Measurements from ENCODE around the gene CASZ1. TPM values are rescaled to one million over a fixed set of nuclear protein-coding genes. Genes with fewer than 3 reads are reported as not detected.

Gene CASZ1
- total RNA-seq, 1 experiment from 2014 or later = 27.8 TPM

DNA sequence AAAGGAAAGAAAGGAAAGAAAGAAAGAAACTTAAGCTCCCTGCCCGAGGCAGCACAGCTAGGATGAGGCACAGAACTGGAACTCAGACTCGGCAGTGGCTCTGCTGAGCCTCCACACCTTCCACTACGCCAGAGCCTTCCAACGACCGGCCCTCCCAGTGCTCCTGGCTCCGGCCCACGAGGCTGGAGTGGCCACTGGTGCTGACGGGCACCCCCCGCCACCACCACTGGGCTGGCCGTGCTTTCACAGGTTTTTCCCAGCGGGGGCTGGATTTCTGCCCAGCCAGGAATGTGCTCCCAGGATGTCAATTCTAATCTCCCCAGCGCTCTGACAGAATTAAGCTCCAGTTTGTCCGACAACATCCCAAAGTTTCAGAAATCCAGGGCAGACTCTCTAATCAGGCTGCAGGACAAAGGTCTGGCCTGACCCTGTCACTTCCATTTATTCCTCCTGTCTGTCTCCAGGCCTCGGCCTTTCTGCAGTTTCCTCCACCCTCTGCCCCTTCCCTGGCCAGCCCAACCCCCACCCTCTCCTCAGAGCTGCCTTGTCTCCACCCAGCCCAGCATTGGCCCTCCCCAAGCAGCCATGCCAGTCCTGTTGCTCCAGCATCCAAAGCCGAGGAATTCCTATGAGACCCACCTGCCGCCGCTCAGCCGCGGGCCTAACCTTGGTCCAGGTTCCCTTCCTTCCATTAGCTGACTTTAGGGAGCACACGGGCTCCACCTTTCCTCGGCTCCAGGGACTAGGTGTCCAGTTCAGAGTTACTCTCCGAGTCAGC lies 81.9 kb downstream of the CASZ1 start:
- ChIA-PET CTCF (interaction anchor here (0.6 kb wide), 2 partner anchors 86 to 191 kb away, joined by 5 to 6 read pairs; no protein-coding TSS in a partner anchor), POLR2A (no interaction called here)
- ATAC-seq (peak; percentile 40; the same call in 1 of the 2 replicates), DNase-seq (ENCODE audit: low read depth, low spot score) (no peak)
- in situ Hi-C loops (cut with HindIII; ENCODE audit: low pct_unique_long_range_greater_than_20kb, low sequenced_read_pairs) = no loop called here
- H3K4me3 ChIP-seq (ENCODE audit: low read depth in 2 of 2, low read length in 2 of 2) = no peak overlapping the region
- peaks cover 4% of the 10 kb centered on the region for H3K4me1 ChIP-seq (ENCODE audit: control insufficient read depth, insufficient read depth, low read length)
- no peaks in the 10 kb centered on the region for H3K27me3 ChIP-seq (ENCODE audit: control insufficient read depth, insufficient read depth, low read length)
- BruUV-seq (replicated peaks) = no TSS peak
- no peak overlapping the region for H3K27ac ChIP-seq (ENCODE audit: low read length)
- H3K9me3 ChIP-seq (ENCODE audit: control insufficient read depth, insufficient read depth, low read depth, low read length) = no peaks in the 10 kb centered on the region
- no peaks in the 10 kb centered on the region for H3K36me3 ChIP-seq (ENCODE audit: control insufficient read depth, insufficient read depth, low read length)
- intact Hi-C loops (cut with micrococcal nuclease; ENCODE audit: unreplicated experiment) = no loop called here
- TF ChIP-seq SIN3A (IDR thresholded peaks at IDR 0.05; ENCODE audit: borderline replicate concordance, insufficient read depth, low read depth, low read length) = no peak

DNA sequence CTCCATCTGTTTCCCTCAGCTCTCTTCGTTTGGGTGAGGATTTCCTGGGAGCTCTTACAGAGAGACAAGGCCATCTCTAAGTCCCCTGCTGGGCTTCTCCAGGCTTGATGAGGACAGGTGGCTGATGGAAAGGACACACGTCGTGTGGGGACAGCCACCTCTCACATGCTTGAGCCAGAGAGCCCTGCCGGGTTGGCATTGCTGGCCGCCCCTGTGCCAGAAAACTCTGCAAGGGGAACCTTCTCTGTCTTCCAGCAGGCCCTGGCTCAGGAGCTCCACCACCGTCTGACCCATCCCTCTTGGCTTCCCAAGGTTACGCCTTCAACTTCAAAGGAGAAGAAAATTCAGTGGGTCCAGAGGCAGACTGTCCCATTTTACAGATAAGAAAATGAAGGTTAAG lies 82.8 kb downstream of the CASZ1 start:
- H3K27me3 ChIP-seq (ENCODE audit: control insufficient read depth, insufficient read depth, low read length) = no peaks in the 10 kb centered on the region
- no TSS peak for BruUV-seq (replicated peaks)
- no peak overlapping the region for H3K27ac ChIP-seq (ENCODE audit: low read length)
- no peak for ATAC-seq
- no peak for DNase-seq (ENCODE audit: low read depth, low spot score)
- no peak overlapping the region for H3K4me3 ChIP-seq (ENCODE audit: low read depth in 2 of 2, low read length in 2 of 2)
- ChIA-PET CTCF (interaction anchor here (0.6 kb wide), 1 partner anchor 15 kb away, joined by 4 read pairs; no protein-coding TSS in a partner anchor), POLR2A (no interaction called here)
- intact Hi-C loops (cut with micrococcal nuclease; ENCODE audit: unreplicated experiment) = no loop called here
- no peaks in the 10 kb centered on the region for H3K9me3 ChIP-seq (ENCODE audit: control insufficient read depth, insufficient read depth, low read depth, low read length)
- in situ Hi-C loops (cut with HindIII; ENCODE audit: low pct_unique_long_range_greater_than_20kb, low sequenced_read_pairs) = no loop called here
- TF ChIP-seq, protein P1, sequence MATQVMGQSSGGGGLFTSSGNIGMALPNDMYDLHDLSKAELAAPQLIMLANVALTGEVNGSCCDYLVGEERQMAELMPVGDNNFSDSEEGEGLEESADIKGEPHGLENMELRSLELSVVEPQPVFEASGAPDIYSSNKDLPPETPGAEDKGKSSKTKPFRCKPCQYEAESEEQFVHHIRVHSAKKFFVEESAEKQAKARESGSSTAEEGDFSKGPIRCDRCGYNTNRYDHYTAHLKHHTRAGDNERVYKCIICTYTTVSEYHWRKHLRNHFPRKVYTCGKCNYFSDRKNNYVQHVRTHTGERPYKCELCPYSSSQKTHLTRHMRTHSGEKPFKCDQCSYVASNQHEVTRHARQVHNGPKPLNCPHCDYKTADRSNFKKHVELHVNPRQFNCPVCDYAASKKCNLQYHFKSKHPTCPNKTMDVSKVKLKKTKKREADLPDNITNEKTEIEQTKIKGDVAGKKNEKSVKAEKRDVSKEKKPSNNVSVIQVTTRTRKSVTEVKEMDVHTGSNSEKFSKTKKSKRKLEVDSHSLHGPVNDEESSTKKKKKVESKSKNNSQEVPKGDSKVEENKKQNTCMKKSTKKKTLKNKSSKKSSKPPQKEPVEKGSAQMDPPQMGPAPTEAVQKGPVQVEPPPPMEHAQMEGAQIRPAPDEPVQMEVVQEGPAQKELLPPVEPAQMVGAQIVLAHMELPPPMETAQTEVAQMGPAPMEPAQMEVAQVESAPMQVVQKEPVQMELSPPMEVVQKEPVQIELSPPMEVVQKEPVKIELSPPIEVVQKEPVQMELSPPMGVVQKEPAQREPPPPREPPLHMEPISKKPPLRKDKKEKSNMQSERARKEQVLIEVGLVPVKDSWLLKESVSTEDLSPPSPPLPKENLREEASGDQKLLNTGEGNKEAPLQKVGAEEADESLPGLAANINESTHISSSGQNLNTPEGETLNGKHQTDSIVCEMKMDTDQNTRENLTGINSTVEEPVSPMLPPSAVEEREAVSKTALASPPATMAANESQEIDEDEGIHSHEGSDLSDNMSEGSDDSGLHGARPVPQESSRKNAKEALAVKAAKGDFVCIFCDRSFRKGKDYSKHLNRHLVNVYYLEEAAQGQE (IDR thresholded peaks at IDR 0.05; ENCODE audit: insufficient read depth in 1 of 2, low read depth in 2 of 2, low read length in 1 of 2) = no peak
- TF ChIP-seq TCF7L2 (IDR thresholded peaks at IDR 0.05; ENCODE audit: low read depth, low read length) (no peak), POLR2AphosphoS5 (IDR thresholded peaks at IDR 0.05; ENCODE audit: low read depth, low read length) (no peak), SIN3A (IDR thresholded peaks at IDR 0.05; ENCODE audit: borderline replicate concordance, insufficient read depth, low read depth, low read length) (no peak)
- TF ChIP-seq, protein P2, sequence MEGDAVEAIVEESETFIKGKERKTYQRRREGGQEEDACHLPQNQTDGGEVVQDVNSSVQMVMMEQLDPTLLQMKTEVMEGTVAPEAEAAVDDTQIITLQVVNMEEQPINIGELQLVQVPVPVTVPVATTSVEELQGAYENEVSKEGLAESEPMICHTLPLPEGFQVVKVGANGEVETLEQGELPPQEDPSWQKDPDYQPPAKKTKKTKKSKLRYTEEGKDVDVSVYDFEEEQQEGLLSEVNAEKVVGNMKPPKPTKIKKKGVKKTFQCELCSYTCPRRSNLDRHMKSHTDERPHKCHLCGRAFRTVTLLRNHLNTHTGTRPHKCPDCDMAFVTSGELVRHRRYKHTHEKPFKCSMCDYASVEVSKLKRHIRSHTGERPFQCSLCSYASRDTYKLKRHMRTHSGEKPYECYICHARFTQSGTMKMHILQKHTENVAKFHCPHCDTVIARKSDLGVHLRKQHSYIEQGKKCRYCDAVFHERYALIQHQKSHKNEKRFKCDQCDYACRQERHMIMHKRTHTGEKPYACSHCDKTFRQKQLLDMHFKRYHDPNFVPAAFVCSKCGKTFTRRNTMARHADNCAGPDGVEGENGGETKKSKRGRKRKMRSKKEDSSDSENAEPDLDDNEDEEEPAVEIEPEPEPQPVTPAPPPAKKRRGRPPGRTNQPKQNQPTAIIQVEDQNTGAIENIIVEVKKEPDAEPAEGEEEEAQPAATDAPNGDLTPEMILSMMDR (IDR thresholded peaks at IDR 0.05) = no peak
- no peaks in the 10 kb centered on the region for H3K36me3 ChIP-seq (ENCODE audit: control insufficient read depth, insufficient read depth, low read length)
- H3K4me1 ChIP-seq (ENCODE audit: control insufficient read depth, insufficient read depth, low read length) = peaks cover 4% of the 10 kb centered on the region

Measured in Panc1 (cell line).